K562 (cell line): ENCODE results near the gene C2CD2L. TPM values are rescaled to one million over a fixed set of nuclear protein-coding genes. Genes with fewer than 3 reads are reported as not detected.

ENCODE experiments used
- BRD9 ChIP-seq: fragments of 450-650 bp; IDR thresholded peaks from 2 replicates; pipeline ENCODE4 v1.6.1; 2018; ENCODE audit warnings: low read depth; ENCODE audit not compliant: partially characterized antibody
- BRF2 ChIP-seq: IDR thresholded peaks from 3 replicates; pipeline ENCODE4 v1.6.1; 2011; ENCODE audit warnings: borderline replicate concordance, mild to moderate bottlenecking; ENCODE audit not compliant: insufficient read length, insufficient read depth
- DNMT1 ChIP-seq: fragments of 450-650 bp; IDR thresholded peaks from 2 replicates; pipeline ENCODE4 v1.6.1; 2016; ENCODE audit warnings: antibody characterized with exemption, mild to moderate bottlenecking
- FOXA1 ChIP-seq: fragments of 450-650 bp; IDR thresholded peaks from 2 replicates; pipeline ENCODE4 v1.6.1; 2016; ENCODE audit warnings: mild to moderate bottlenecking, borderline replicate concordance
- GABPB1 ChIP-seq: sonication (generic); formaldehyde crosslinking; IDR thresholded peaks from 2 replicates; pipeline ENCODE4 v1.8.0; 2022; ENCODE audit warnings: mild to moderate bottlenecking, missing genetic modification reagents
- JUND ChIP-seq, 2 experiments: IDR thresholded peaks; 2 replicates in 1 of 2; 3 replicates in 1 of 2; pipeline ENCODE4 v1.6.1; 2011; ENCODE audit warnings: borderline replicate concordance in 2 of 2, low read depth in 2 of 2, low read length in 2 of 2, improper control_type of control experiment in 1 of 2, missing biosample characterization in 1 of 2, missing genetic modification characterization in 1 of 2, missing genetic modification reagents in 1 of 2
- KAT8 ChIP-seq: fragments of 450-650 bp; IDR thresholded peaks from 2 replicates; pipeline ENCODE4 v1.6.1; 2016; ENCODE audit warnings: low read depth, mild to moderate bottlenecking
- NUFIP1 ChIP-seq: fragments of 450-650 bp; IDR thresholded peaks from 2 replicates; pipeline ENCODE4 v1.6.1; 2018; ENCODE audit not compliant: partially characterized antibody
- SREBF2 ChIP-seq: sonication (generic); formaldehyde crosslinking; IDR thresholded peaks from 2 replicates; pipeline ENCODE4 v1.4.0; 2020; ENCODE audit warnings: mild to moderate bottlenecking, missing genetic modification reagents
- TEAD1 ChIP-seq, 2 experiments: fragments of 450-650 bp in 1 of 2; sonication (generic) in 1 of 2; formaldehyde crosslinking; IDR thresholded peaks; 2 replicates each; pipeline versions ENCODE4 v1.4.0 to v1.8.0; 2020 to 2022; ENCODE audit warnings: mild to moderate bottlenecking in 2 of 2, missing genetic modification reagents in 1 of 2
- ZBTB11 ChIP-seq, 3 experiments: fragments of 200-800 bp in 1 of 3; fragments of 250-450 bp in 1 of 3; fragments of 450-650 bp in 1 of 3; sonication (Bioruptor Pico) in 1 of 3; sonication (Bioruptor generic) in 1 of 3; formaldehyde crosslinking in 1 of 3; IDR thresholded peaks; 2 replicates each; pipeline versions ENCODE4 v1.6.1 to v1.8.0; 2016 to 2022; ENCODE audit warnings: mild to moderate bottlenecking in 2 of 3, missing genetic modification characterization in 2 of 3, missing compliant biosample characterization in 1 of 3, moderate library complexity in 1 of 3
- ZBTB8A ChIP-seq: fragments of 450-650 bp; IDR thresholded peaks from 2 replicates; pipeline ENCODE4 v1.6.1; 2018; ENCODE audit warnings: mild to moderate bottlenecking, moderate library complexity; ENCODE audit not compliant: partially characterized antibody
- ZNF133 ChIP-seq: fragments of 250-450 bp; sonication (Bioruptor Pico); IDR thresholded peaks from 2 replicates; pipeline ENCODE4 v1.4.0; 2020; ENCODE audit warnings: mild to moderate bottlenecking
- polyA plus RNA-seq, 8 experiments: library from polyadenylated mRNA; depleted of rRNA in 4 of 8; stranded (reverse) in 5 of 8; unstranded in 3 of 8; fragments of >200 nt; fragmentation: Nextera tagmentation in 2 of 8; fragmentation: Illumina TruSeq in 1 of 8; extraction: Ambion mirVana in 2 of 8; extraction: Trizol in 1 of 8; gene quantifications; 2 replicates each; pipeline versions ENCODE4 v1.2.1 to v1.2.3, GENCODE V29; 2011 to 2014; ENCODE audit warnings: inconsistent platforms in 1 of 8, missing spikeins in 1 of 8
- total RNA-seq, 7 experiments: library from RNA; depleted of rRNA in 6 of 7; stranded (reverse); fragments of >200 nt in 6 of 7; fragmentation: Illumina TruSeq in 2 of 7; extraction: Trizol in 2 of 7; gene quantifications; 2 replicates each; pipeline versions ENCODE4 v1.2.1 to v1.2.3, GENCODE V29; 2011 to 2021; ENCODE audit warnings: low replicate concordance in 1 of 7
- TF ChIP-seq, protein P1 (sequence below): fragments of 250-450 bp; sonication (Bioruptor Pico); IDR thresholded peaks from 2 replicates; pipeline ENCODE4 v1.4.0; 2020; ENCODE audit warnings: borderline replicate concordance
- TF ChIP-seq, protein P2 (sequence below): fragments of 450-650 bp; IDR thresholded peaks from 2 replicates; pipeline ENCODE4 v1.7.0; 2016; ENCODE audit warnings: borderline replicate concordance
- TF ChIP-seq, protein P3 (sequence below): sonication (generic); formaldehyde crosslinking; IDR thresholded peaks from 2 replicates; pipeline ENCODE4 v1.9.0; 2022; ENCODE audit warnings: mild to moderate bottlenecking, missing genetic modification reagents

The C2CD2L gene
- total and polyA plus RNA-seq, 9 of the 15 experiments (the other 6 are each of a cell fraction or from before 2014, with no cell fraction given) = 0.66 to 41.2 (median 14.8) TPM

GRCh38 chr11:119087747-119088241 is 19.4 kb upstream of the C2CD2L start (continued):
- TF ChIP-seq, protein P1, sequence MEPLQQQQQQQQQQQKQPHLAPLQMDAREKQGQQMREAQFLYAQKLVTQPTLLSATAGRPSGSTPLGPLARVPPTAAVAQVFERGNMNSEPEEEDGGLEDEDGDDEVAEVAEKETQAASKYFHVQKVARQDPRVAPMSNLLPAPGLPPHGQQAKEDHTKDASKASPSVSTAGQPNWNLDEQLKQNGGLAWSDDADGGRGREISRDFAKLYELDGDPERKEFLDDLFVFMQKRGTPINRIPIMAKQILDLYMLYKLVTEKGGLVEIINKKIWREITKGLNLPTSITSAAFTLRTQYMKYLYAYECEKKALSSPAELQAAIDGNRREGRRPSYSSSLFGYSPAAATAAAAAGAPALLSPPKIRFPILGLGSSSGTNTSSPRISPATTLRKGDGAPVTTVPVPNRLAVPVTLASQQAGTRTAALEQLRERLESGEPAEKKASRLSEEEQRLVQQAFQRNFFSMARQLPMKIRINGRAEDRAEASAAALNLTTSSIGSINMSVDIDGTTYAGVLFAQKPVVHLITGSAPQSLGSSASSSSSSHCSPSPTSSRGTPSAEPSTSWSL = no peak
- TF ChIP-seq KAT8 = no peak
- TF ChIP-seq TEAD1 (CRISPR knock-in tag; IDR thresholded peaks at IDR 0.05) = peak; percentile 56 to 67; a peak in 3 of 4 replicates
- TF ChIP-seq ZBTB8A = no peak
- TF ChIP-seq DNMT1 = no peak
- TF ChIP-seq BRF2 = no peak
- TF ChIP-seq, protein P2, sequence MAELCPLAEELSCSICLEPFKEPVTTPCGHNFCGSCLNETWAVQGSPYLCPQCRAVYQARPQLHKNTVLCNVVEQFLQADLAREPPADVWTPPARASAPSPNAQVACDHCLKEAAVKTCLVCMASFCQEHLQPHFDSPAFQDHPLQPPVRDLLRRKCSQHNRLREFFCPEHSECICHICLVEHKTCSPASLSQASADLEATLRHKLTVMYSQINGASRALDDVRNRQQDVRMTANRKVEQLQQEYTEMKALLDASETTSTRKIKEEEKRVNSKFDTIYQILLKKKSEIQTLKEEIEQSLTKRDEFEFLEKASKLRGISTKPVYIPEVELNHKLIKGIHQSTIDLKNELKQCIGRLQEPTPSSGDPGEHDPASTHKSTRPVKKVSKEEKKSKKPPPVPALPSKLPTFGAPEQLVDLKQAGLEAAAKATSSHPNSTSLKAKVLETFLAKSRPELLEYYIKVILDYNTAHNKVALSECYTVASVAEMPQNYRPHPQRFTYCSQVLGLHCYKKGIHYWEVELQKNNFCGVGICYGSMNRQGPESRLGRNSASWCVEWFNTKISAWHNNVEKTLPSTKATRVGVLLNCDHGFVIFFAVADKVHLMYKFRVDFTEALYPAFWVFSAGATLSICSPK = no peak
- no peak for TF ChIP-seq SREBF2
- TF ChIP-seq, protein P3, sequence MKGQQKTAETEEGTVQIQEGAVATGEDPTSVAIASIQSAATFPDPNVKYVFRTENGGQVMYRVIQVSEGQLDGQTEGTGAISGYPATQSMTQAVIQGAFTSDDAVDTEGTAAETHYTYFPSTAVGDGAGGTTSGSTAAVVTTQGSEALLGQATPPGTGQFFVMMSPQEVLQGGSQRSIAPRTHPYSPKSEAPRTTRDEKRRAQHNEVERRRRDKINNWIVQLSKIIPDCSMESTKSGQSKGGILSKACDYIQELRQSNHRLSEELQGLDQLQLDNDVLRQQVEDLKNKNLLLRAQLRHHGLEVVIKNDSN (CRISPR knock-in tag) = no peak
- no peak for TF ChIP-seq BRD9
- peak in 1 of 3 experiments; percentile 80; a peak in 2 of 6 replicates for TF ChIP-seq ZBTB11 (CRISPR knock-in tag; IDR thresholded peaks at IDR 0.05)
- TF ChIP-seq FOXA1 = no peak
- TF ChIP-seq GABPB1 (CRISPR knock-in tag) = peak; percentile 70
- TF ChIP-seq ZNF133 (CRISPR knock-in tag) = no peak
- TF ChIP-seq NUFIP1 = peak; percentile 62
- peak; percentile 85 for TF ChIP-seq JUND (IDR thresholded peaks at IDR 0.05; ENCODE audit: borderline replicate concordance, low read depth, low read length)
- peak; percentile 84; the same call in 2 of the 3 replicates for TF ChIP-seq JUND (tag; IDR thresholded peaks at IDR 0.05; ENCODE audit: borderline replicate concordance, low read depth, low read length)
